ENCODE measurements around the gene MSI2.

Gene MSI2

DNA sequence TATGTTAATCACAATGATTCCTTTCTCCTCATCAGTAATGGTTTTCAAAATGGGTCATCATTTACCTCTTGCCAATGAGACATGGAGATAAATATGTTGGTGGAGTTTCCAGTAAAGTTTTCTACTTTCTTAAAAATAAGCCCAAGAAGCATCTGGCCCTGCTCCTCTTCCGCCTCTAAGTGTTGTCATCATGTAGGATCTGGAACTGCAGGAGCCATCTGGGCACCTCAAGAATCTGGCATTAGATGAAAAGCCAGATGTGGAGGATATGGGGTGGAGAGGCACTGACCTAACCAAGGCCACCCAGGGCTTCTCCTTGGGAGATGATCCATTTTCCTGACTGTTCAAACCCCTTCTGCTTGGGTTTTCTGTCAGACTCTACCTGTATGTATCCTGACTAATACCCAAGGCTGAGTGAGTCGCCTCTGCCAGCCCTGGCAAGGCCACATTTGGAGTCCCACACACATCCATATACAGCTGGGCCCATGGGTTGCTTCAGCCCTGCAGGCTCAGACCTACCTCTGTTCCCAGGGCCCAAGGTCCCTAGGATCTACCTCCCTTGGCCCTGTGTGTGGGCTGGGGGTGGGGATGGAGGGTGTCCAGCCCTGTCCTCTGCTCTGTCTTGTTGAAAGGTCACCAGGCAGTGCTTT, 464.2 kb downstream of the MSI2 start:
- DNase-seq (ENCODE audit: low read depth in 2 of 2), result no peak

DNA sequence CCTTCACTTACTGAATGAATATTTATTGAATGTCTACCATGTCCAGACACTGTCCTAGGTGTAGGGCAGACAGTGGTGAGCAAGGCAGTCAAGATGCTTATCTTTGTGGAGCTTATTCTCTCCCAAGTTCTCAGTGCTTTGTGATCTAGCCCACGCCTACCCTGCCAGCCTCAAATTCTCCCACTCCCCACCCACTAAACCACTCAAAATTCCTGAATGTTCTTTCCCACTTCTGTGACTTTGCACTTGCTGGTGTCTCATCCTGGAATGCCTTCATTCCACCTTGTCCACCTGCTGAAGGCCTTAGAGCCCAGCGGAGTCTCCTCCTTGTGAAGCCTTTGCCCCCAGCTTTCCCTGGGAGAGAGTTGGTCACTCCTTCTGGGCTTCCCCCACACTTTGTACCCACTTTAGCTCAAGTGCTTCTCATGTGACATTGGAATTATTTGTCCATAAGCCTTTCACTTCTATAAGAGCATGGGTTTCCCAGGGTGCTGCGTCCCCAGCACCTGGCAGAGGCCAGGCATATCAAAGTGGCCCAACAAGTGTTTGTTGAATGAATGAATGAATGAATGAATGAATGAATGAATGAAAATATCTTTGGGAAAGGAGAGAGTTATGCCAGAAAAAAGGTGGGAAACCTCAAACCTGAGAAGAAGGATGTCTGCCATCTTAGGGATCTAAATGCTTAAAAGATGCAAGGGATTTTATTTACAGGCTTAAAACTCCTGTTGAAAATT, 465.8 kb downstream of the MSI2 start:
- DNase-seq (ENCODE audit: low read depth in 2 of 2), result no peak

DNA sequence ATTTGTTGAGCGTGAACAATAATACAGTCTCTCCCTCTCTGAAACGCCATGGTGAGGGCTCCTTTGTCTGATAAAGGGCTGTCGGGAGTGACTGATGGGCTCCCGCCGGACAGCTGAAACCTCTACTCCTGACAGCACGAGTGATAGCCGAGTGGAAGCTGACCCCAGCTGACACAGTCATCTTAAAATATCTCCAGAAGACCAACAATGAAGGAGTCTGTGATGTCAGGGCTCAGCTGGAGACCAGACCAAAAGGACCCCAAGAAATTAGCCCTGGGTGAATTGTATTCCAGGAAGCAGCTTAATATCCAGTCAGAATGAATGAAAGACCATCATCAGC, 466.4 kb downstream of the MSI2 start:
- DNase-seq (ENCODE audit: low read depth in 2 of 2), result no peak

DNA sequence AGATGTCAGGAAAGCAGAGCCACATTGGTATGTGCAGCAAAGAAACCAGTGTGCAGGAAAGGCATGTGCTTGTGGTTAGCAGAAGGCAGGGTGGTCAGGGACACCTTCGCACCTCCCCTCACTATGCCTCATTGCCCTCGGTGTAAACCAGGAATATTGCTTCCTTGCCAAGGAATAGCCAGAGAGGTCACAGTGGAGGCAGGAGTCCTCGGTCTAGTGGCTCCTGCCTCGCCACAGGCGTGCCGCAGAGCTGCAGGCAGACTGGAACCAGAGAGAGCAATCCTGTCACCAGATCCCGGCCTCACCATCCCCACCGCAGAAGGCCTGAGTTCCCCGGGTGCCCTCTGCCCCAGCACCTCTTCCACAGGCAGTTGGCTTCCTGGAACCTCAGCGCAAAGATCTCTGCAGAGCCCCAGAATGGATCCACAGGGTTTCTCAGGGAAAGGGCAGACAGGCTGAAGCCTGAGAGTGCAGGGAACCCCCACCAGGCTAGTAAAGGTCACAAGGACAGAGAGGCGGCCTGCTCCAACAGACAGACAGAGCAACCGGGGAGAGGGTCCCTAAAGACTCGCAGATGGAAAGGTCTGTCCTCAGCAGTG, 467.2 kb downstream of the MSI2 start:
- DNase-seq (ENCODE audit: low read depth in 2 of 2), result no peak

DNA sequence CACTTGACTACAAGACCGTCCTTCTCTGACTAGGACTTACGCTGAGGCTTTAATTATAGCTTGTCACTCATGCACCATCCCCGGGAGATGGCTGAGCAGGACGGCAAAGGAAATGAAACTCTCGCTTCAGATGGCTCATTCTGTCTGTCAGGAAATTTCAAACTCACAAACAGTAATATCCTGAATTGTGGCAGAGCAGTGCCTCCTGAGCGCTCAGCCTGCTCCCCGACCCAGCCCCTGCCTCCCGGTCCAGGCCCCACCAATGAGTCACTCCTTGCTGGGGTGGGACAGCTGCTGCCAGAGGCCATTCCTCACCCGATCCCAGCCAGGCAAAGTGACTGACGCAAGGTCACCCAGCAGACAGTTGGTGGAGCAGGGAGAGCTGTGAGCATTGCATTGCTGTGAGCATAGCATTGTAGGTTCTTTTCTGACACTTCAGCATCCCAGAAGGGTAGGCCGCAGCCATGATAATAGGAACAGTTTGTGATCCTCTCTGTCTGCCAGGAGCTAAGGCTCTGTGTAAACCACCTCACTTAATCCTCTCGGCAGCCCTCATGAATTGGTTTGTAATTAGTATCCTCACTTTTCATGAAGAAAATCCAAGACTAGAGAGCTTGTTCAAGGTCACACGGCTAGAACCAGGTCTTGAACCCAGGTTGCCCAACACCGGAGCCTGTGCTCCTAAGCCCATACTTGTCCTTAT, 467.9 kb downstream of the MSI2 start:
- DNase-seq (ENCODE audit: low read depth in 2 of 2), result no peak

DNA sequence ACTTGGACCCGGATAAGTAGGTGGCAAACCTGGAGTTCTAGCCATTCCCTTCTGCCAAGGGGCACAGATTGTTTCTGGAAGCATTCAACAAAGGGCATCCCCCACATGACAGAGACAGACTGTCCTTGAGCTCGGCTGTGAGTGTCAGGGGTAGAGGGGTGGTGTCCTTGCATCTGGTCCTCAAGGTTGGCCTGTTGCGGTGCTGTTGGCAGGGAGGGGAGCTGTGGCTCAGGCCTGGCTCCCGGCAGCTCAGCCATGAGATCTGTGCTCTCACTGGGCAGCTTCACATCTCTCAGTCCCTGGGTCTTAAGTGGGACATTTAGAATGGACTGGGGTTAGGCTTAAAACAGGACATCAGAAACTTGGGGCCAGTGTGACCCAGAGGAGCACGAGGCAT, 468.4 kb downstream of the MSI2 start:
- no peak for DNase-seq (ENCODE audit: low read depth in 2 of 2)

DNA sequence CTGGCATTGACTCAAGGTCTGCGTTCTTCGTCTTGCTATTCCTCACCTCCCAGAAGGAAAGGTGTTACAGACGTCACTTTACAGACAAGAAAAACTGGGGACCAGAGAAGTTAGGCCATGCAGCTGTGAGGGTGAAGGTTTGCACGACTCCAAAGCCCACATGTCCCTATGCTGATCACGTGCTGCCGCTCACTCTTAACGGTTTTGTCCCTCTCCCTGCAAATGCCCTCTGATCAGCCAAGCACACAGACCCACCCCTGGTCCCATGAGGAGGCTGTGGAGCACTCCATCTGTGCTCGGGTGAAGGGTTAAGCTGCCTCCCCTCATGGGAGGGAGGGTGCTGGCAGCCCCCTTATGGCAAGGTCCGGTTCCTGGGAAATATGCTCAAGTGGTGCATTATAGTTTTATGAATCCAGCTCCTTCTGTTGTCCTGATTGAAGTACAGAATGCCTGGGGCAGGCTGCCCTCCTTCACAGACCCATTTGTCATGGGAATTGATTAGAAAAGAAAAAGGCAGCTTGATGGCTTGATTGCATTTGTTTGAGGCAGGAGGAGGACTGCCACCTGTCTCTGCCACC, 470.0 kb downstream of the MSI2 start:
- no peak for DNase-seq (ENCODE audit: low read depth in 2 of 2)

DNA sequence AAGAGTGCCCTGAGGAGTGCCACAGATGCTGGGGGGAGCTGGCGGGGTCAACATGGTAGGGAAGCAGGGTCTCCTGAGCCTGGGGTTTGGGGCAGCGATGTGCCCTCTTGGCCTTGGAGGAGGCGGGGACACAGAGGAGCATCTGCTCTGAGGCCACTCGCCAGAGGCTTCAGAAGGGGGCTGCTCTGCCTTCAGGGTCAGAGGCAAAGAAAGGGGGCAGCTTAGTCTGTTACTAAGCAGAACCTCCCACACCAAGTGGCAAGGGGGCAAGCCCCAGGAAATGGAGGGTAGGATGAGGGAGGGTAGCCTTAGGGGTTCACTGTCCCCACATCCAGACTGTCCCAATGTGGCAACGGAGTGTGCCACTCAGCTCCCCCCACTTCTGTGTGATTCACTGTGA, 470.5 kb downstream of the MSI2 start:
- no peak for DNase-seq (ENCODE audit: low read depth in 2 of 2)

DNA sequence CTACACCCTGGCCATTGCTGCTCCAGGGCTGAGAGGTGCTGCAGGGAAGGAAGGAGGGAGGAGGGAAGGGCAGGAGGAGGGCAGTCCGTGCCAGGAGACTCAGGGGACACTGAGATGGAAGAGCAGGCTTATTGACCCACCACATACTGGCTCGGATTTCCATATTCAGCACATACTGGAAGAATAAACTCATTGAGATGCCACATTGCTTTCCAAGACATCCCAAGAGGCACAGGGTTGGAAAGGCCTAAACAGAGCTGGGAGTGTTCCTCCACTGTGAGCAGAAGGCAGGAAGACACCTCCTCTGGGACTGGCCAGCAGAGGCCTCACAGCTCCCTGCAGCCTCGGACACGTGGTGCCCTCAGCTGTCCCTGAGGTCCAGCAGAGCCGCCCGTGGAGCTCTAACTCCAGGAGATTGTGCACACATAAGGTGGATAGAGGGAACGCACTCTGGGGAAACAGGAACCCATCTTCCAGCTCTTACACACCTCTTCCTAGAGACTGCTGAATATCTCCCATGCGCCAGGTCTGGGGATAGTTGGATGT, 471.4 kb downstream of the MSI2 start:
- no peak for DNase-seq (ENCODE audit: low read depth in 2 of 2)

DNA sequence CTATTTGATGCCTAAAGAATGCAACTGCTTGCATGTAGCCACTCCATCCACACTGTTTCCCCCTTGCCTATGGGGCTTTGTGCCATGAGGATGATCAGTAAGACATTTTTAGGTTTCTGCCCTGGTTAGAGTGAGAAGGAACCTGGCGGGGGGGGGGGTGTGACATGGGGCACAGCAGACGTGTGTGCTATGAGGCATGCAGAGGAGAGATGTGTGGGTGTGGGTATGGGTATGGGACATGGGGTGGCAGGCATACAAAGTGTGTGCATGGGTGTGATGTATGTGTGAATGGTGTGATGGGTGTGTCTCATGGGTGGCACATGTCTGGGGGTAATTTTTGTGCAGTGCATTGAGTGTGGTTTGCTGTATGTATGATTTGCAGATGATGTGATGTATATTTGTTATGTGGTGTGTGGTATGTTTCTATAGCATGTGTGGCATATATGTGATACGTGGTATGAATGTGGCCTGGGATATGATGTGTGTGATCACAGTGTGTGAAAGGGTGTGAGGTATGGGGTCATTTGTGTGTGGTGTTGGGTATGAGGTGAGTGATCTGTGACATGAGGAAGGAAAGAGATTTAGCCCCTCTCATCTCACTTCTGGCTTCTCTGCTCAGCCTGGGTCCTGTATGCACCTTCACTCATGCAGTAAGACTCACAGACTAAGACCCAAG, 473.8 kb downstream of the MSI2 start:
- DNase-seq (ENCODE audit: low read depth in 2 of 2), result no peak

DNA sequence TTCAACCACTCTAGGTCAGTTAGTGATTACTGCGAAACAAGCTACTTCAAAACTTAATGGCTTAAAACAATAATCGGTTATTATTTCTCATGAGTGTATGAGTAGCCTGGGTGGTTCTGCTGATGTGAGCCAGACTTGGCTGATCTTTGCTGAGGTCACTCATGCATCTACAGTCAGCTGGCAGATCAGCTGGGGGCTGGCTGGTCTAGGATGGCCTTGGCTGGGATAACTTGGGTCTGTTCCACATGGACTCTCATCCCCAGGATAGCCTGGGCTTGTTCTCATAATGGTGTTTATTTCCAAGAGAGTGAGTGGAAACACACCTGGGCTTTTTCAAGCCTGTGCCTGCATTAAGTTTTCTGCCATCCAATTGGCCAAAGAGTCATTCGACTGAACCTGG, 475.7 kb downstream of the MSI2 start:
- no peak for DNase-seq (ENCODE audit: low read depth in 2 of 2)

DNA sequence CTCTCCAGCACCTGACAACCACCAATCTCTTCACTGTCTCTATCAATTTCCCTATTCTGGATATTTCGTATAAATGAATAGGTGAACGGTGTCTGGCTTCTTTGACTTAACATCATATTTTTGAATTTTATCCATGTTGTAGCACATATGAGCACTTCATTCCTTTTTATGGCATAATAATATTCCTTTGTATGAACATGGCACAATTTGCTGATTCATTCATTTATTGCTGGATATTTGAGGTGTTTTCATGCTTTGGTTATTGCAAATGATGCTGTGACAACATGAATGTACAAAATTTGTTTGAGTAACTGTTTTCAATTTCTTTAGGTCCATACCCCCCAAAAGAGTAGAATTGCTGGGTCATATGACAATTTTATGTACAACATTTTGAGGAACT, 476.8 kb downstream of the MSI2 start:
- no peak for DNase-seq (ENCODE audit: low read depth in 2 of 2)

All from stimulated activated CD8-positive, alpha-beta memory T cell treated with anti-CD3 and anti-CD28 coated beads, Interleukin-15, amount 100 ng/mL, for 4 hours (primary cell).